Keratinocyte (primary cell): Measurements from ENCODE around the gene OPHN1. TPM values are rescaled to one million over a fixed set of nuclear protein-coding genes. Genes with fewer than 3 reads are reported as not detected.
"Not testable (repeated sequence)": the region's sequence is repeated elsewhere in the genome, so short reads cannot be mapped to it uniquely, and the experiment has no call there.

Experiments
- DNase-seq: peaks from one replicate; pipeline ENCODE4 v3.0.0-alpha.2; 2011; ENCODE audit warnings: low read depth, missing footprints, low spot score
- FAIRE-seq: peaks from 2 replicates; lab custom pipeline; 2011; peaks lifted over from hg19 to GRCh38; lab: Jason Lieb, UNC
- H2AFZ ChIP-seq: 2 replicates; pipeline ENCODE4 v1.6.0; 2012; ENCODE audit warnings: low read length, control low read depth, inconsistent platforms; ENCODE audit not compliant: control insufficient read depth
- H3K27ac ChIP-seq: 2 replicates; pipeline ENCODE4 v1.5.1; 2011; ENCODE audit warnings: low read length; ENCODE audit not compliant: control insufficient read depth, insufficient read depth
- H3K27me3 ChIP-seq: 3 replicates; pipeline ENCODE4 v1.6.0; 2011; ENCODE audit warnings: low read length; ENCODE audit not compliant: control insufficient read depth, insufficient read depth; ENCODE audit errors: extremely low read depth
- H3K36me3 ChIP-seq, 2 experiments: 2 replicates in 1 of 2; 3 replicates in 1 of 2; pipeline ENCODE4 v1.5.1; 2011; ENCODE audit warnings: low read length in 2 of 2, mild to moderate bottlenecking in 1 of 2; ENCODE audit not compliant: control insufficient read depth in 2 of 2, insufficient read depth in 2 of 2; ENCODE audit errors: extremely low read depth in 1 of 2
- H3K4me1 ChIP-seq: 3 replicates; pipeline ENCODE4 v1.5.1; 2011; ENCODE audit warnings: low read length; ENCODE audit not compliant: control insufficient read depth, insufficient read depth; ENCODE audit errors: extremely low read depth
- H3K4me2 ChIP-seq: 3 replicates; pipeline ENCODE4 v1.6.0; 2011; ENCODE audit warnings: low read depth, low read length; ENCODE audit not compliant: control insufficient read depth, insufficient read depth; ENCODE audit errors: extremely low read depth
- H3K4me3 ChIP-seq, 3 experiments: fragments of 200-600 bp in 1 of 3; sonication (generic) in 1 of 3; 2 replicates in 2 of 3; 3 replicates in 1 of 3; pipeline ENCODE4 v1.5.1; 2011 to 2016; ENCODE audit warnings: low read length in 3 of 3, mild to moderate bottlenecking in 3 of 3, control low read depth in 2 of 3, inconsistent platforms in 1 of 3, low read depth in 1 of 3, mixed read lengths in 1 of 3, mixed run types in 1 of 3, moderate library complexity in 1 of 3; ENCODE audit not compliant: control insufficient read depth in 2 of 3, insufficient read depth in 2 of 3; ENCODE audit errors: extremely low read depth in 1 of 3
- H3K79me2 ChIP-seq: 2 replicates; pipeline ENCODE4 v1.6.0; 2012; ENCODE audit warnings: low read length; ENCODE audit not compliant: control insufficient read depth, insufficient read depth
- H3K9ac ChIP-seq: 3 replicates; pipeline ENCODE4 v1.6.0; 2011; ENCODE audit warnings: low read length; ENCODE audit not compliant: control insufficient read depth, insufficient read depth; ENCODE audit errors: extremely low read depth
- H3K9me1 ChIP-seq: 3 replicates; pipeline ENCODE4 v1.6.0; 2011; ENCODE audit warnings: low read length; ENCODE audit not compliant: control insufficient read depth, insufficient read depth; ENCODE audit errors: extremely low read depth
- H3K9me3 ChIP-seq: 2 replicates; pipeline ENCODE4 v1.5.1; 2012; ENCODE audit warnings: low read depth, low read length; ENCODE audit not compliant: control insufficient read depth
- H4K20me1 ChIP-seq: 3 replicates; pipeline ENCODE4 v1.6.0; 2011; ENCODE audit warnings: low read length; ENCODE audit not compliant: control insufficient read depth, insufficient read depth; ENCODE audit errors: extremely low read depth
- EZH2 ChIP-seq: IDR thresholded peaks from one replicate; pipeline ENCODE4 v1.6.1; 2012; ENCODE audit warnings: inconsistent platforms, mild to moderate bottlenecking, low read length, moderate library complexity
- dilution Hi-C: fragments of 300-500 bp; cut with MboI; formaldehyde crosslinking; loops from one replicate; pipeline ENCODE4 v1.7.0; 2020; ENCODE audit warnings: low sequenced_read_pairs; ENCODE audit not compliant: extremely low pct_ligation_motif_present
- polyA plus RNA-seq, 5 experiments: library from polyadenylated mRNA; depleted of rRNA in 3 of 5; stranded (reverse) in 3 of 5; stranded (forward) in 1 of 5; unstranded in 1 of 5; fragments of >200 nt; gene quantifications; 1 replicate in 1 of 5; 2 replicates in 3 of 5; 3 replicates in 1 of 5; pipeline versions ENCODE4 v1.2.1 to v1.2.3, GENCODE V29; 2011 to 2012; ENCODE audit warnings: missing spikeins in 2 of 5, low read depth in 1 of 5, low replicate concordance in 1 of 5
- TF ChIP-seq, protein P1 (sequence below), 3 experiments: IDR thresholded peaks in 1 of 3; conservative IDR thresholded peaks in 1 of 3; optimal IDR thresholded peaks in 1 of 3; 2 replicates in 2 of 3; 3 replicates in 1 of 3; pipeline versions ENCODE3 to v1.5.1; 2011; ENCODE audit warnings: low read length in 3 of 3, mild to moderate bottlenecking in 3 of 3, moderate library complexity in 2 of 3, control low read depth in 1 of 3, inconsistent platforms in 1 of 3; ENCODE audit not compliant: insufficient read depth in 2 of 3; ENCODE audit errors: extremely low read depth in 1 of 3

The OPHN1 gene
- polyA plus RNA-seq, 1 donor (not counting 4 experiments of a cell fraction or from before 2014, with no cell fraction given) = 3.1 TPM

- H3K9ac ChIP-seq = no peak overlapping the region
- no peak overlapping the region for H3K4me3 ChIP-seq
- H2AFZ ChIP-seq = no peak overlapping the region
- H3K4me1 ChIP-seq = no peaks in the 10 kb centered on the region
- H3K4me2 ChIP-seq = no peak overlapping the region
- no peak for FAIRE-seq
- no peak overlapping the region for H3K27ac ChIP-seq
- no peaks in the 10 kb centered on the region for H4K20me1 ChIP-seq
- TF ChIP-seq, protein P1, sequence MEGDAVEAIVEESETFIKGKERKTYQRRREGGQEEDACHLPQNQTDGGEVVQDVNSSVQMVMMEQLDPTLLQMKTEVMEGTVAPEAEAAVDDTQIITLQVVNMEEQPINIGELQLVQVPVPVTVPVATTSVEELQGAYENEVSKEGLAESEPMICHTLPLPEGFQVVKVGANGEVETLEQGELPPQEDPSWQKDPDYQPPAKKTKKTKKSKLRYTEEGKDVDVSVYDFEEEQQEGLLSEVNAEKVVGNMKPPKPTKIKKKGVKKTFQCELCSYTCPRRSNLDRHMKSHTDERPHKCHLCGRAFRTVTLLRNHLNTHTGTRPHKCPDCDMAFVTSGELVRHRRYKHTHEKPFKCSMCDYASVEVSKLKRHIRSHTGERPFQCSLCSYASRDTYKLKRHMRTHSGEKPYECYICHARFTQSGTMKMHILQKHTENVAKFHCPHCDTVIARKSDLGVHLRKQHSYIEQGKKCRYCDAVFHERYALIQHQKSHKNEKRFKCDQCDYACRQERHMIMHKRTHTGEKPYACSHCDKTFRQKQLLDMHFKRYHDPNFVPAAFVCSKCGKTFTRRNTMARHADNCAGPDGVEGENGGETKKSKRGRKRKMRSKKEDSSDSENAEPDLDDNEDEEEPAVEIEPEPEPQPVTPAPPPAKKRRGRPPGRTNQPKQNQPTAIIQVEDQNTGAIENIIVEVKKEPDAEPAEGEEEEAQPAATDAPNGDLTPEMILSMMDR (optimal IDR thresholded peaks at IDR 0.05 in 1 of 3, IDR thresholded peaks at IDR 0.05 in 1 of 3, conservative IDR thresholded peaks at IDR 0.05 in 1 of 3; ENCODE audit: extremely low read depth in 1 of 3, insufficient read depth in 2 of 3, low read length in 3 of 3) = no peak
- no peaks in the 10 kb centered on the region for H3K79me2 ChIP-seq
- dilution Hi-C loops = no loop called here
- H3K27me3 ChIP-seq = no peaks in the 10 kb centered on the region
- DNase-seq = no peak
- H3K36me3 ChIP-seq = no peaks in the 10 kb centered on the region
- no peaks in the 10 kb centered on the region for H3K9me3 ChIP-seq
- no peaks in the 10 kb centered on the region for H3K9me1 ChIP-seq
Measured at GRCh38 chrX:68072041-68072440, 361.3 kb downstream of the OPHN1 start.

- H3K9ac ChIP-seq, H3K36me3 ChIP-seq, H3K4me3 ChIP-seq, H4K20me1 ChIP-seq, dilution Hi-C loops, H3K9me3 ChIP-seq, H3K9me1 ChIP-seq, H3K27ac ChIP-seq, H2AFZ ChIP-seq, FAIRE-seq, H3K79me2 ChIP-seq, H3K4me2 ChIP-seq, H3K27me3 ChIP-seq, H3K4me1 ChIP-seq, DNase-seq: not testable (repeated sequence)
Measured at GRCh38 chrX:68070119-68070518, 363.2 kb downstream of the OPHN1 start.

DNA sequence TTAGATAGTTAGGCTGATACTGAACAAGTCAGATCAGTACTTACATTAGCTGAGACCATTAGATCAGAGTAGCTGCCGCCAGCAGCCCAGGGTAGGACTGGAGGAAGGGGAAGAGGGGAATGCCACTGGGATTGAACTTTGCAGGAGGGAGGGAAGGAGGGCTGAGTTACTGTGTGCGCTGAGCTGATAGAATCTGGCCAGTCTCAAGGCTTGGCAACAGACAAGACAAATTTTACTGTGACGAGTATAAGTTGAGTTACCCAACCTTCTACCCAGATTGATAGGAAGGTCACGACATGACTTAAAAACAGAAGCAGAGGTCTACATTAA lies 372.1 kb downstream of the OPHN1 start:
- dilution Hi-C loops = no loop called here
- no peak for TF ChIP-seq EZH2
- TF ChIP-seq, protein P1 (optimal IDR thresholded peaks at IDR 0.05 in 1 of 3, IDR thresholded peaks at IDR 0.05 in 1 of 3, conservative IDR thresholded peaks at IDR 0.05 in 1 of 3; ENCODE audit: extremely low read depth in 1 of 3, insufficient read depth in 2 of 3, low read length in 3 of 3) = no peak
- no peak for FAIRE-seq

More for the DNA sequence above, 372.1 kb downstream of the OPHN1 start:
- Histone ChIP-seq H2AFZ (no peak overlapping the region), H3K4me3 (no peak overlapping the region), H3K79me2 (no peaks in the 10 kb centered on the region), H3K27ac (no peak overlapping the region), H3K9me3 (no peaks in the 10 kb centered on the region), H3K9ac (no peak overlapping the region), H3K27me3 (no peaks in the 10 kb centered on the region), H3K36me3 (no peaks in the 10 kb centered on the region), H3K4me1 (no peaks in the 10 kb centered on the region), H4K20me1 (no peaks in the 10 kb centered on the region), H3K4me2 (no peak overlapping the region), H3K9me1 (no peaks in the 10 kb centered on the region)
- no peak for DNase-seq
